GM12891 (cell line): ENCODE results near the gene TCHH.

Source experiments
- POLR2AphosphoS5 ChIP-seq: IDR thresholded peaks from 2 replicates; pipeline ENCODE4 v1.6.1; 2011; ENCODE audit warnings: low read depth, low read length, control low read depth
- TAF1 ChIP-seq: IDR thresholded peaks from 2 replicates; pipeline ENCODE4 v1.6.1; 2011; ENCODE audit warnings: low read depth, low read length, control low read depth

GRCh38 chr1:152159144-152159543 lies 43.9 kb upstream of the TCHH start, which contains the start of gene RPTN:
- TF ChIP-seq POLR2AphosphoS5 (no peak), TAF1 (no peak)
